ENCODE data around the gene BCCIP.

DNA sequence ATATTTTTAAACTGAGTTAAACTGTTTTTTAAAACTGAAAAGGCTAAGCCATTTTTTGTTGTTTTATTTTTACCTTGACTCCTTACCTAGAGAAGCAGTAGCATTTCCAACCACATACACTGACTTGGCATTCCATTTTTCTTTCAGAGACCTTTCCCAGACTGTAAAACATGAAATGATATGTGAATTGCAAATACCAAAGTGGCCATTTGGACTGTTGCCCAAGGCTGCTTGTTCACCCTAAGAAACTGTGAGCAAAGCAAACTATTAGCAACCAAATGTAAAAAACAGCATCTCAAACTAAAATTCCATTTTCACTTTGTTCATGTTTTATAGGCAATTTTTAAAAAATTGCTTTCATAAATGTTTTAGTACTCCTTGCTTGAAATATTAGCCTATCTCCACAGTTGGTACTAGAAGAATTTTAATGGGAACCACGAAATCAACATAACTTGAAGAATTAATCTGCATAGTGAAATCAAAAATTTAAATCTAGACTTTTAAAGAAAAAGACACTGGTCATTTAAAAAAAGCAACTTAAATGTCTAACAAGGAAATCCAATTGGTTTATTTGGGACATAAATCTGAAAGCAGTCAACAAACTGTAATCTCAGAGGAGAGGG is 11.1 kb upstream of the BCCIP start:
- TF ChIP-seq POLR2A (IDR thresholded peaks at IDR 0.05; ENCODE audit: extremely low read depth, insufficient read length), result no peak
- TF ChIP-seq, protein P1, sequence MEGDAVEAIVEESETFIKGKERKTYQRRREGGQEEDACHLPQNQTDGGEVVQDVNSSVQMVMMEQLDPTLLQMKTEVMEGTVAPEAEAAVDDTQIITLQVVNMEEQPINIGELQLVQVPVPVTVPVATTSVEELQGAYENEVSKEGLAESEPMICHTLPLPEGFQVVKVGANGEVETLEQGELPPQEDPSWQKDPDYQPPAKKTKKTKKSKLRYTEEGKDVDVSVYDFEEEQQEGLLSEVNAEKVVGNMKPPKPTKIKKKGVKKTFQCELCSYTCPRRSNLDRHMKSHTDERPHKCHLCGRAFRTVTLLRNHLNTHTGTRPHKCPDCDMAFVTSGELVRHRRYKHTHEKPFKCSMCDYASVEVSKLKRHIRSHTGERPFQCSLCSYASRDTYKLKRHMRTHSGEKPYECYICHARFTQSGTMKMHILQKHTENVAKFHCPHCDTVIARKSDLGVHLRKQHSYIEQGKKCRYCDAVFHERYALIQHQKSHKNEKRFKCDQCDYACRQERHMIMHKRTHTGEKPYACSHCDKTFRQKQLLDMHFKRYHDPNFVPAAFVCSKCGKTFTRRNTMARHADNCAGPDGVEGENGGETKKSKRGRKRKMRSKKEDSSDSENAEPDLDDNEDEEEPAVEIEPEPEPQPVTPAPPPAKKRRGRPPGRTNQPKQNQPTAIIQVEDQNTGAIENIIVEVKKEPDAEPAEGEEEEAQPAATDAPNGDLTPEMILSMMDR (IDR thresholded peaks at IDR 0.05; ENCODE audit: low read depth, low read length), result no peak
- TF ChIP-seq, protein P2, sequence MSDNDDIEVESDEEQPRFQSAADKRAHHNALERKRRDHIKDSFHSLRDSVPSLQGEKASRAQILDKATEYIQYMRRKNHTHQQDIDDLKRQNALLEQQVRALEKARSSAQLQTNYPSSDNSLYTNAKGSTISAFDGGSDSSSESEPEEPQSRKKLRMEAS (IDR thresholded peaks at IDR 0.05; ENCODE audit: low read depth, low read length), result no peak
